GM23338 (cell line): ENCODE results near the gene CLDN15. TPM values are rescaled to one million over a fixed set of nuclear protein-coding genes. Genes with fewer than 3 reads are reported as not detected.

Experiments
- ATAC-seq: fragments of 200-7000 bp; cut with Tn5 transposase; 3 replicates; pipeline ENCODE4 v1.9.1; 2020
- DNase-seq: peaks from one replicate; pipeline ENCODE4 v3.0.0-alpha.2; 2015; ENCODE audit warnings: low spot score
- H2AFZ ChIP-seq: fragments of 200-600 bp; sonication (generic); 2 replicates; pipeline ENCODE4 v1.8.0; 2016; ENCODE audit warnings: antibody characterized with exemption, mild to moderate bottlenecking, moderate library complexity
- H3F3A ChIP-seq: fragments of 200-600 bp; sonication (generic); replicated peaks from 2 replicates; pipeline ENCODE4 v1.8.0; 2017; ENCODE audit warnings: antibody characterized with exemption, mixed run types, low read depth
- H3K27ac ChIP-seq: fragments of 200-600 bp; sonication (generic); 2 replicates; pipeline ENCODE4 v1.6.1; 2016; ENCODE audit warnings: low read depth
- H3K27me3 ChIP-seq: fragments of 200-600 bp; sonication (generic); 2 replicates; pipeline ENCODE4 v1.8.0; 2016; ENCODE audit warnings: mild to moderate bottlenecking, mixed run types, moderate library complexity; ENCODE audit not compliant: insufficient read depth
- H3K36me3 ChIP-seq: fragments of 200-600 bp; sonication (generic); 2 replicates; pipeline ENCODE4 v1.8.0; 2016; ENCODE audit warnings: mild to moderate bottlenecking; ENCODE audit not compliant: insufficient read depth
- H3K4me1 ChIP-seq: fragments of 200-600 bp; sonication (generic); 2 replicates; pipeline ENCODE4 v1.8.0; 2016; ENCODE audit warnings: mild to moderate bottlenecking, moderate library complexity; ENCODE audit not compliant: insufficient read depth
- H3K4me2 ChIP-seq: fragments of 200-600 bp; sonication (generic); 2 replicates; pipeline ENCODE4 v1.7.1; 2017; ENCODE audit warnings: mixed run types
- H3K4me3 ChIP-seq: fragments of 200-600 bp; sonication (generic); 2 replicates; pipeline ENCODE4 v1.6.1; 2016; ENCODE audit warnings: mixed run types
- H3K79me2 ChIP-seq: fragments of 200-600 bp; sonication (generic); replicated peaks from 2 replicates; pipeline ENCODE4 v1.8.0; 2017; ENCODE audit warnings: mild to moderate bottlenecking; ENCODE audit not compliant: insufficient read depth
- H3K9me2 ChIP-seq: fragments of 200-600 bp; sonication (generic); 2 replicates; pipeline ENCODE4 v1.8.0; 2017; ENCODE audit not compliant: insufficient read depth
- H4K20me1 ChIP-seq: fragments of 200-600 bp; sonication (generic); replicated peaks from 2 replicates; pipeline ENCODE4 v1.8.0; 2017; ENCODE audit warnings: mild to moderate bottlenecking; ENCODE audit not compliant: insufficient read depth
- H3K27ac Mint-ChIP-seq: 2 replicates; pipeline ENCODE4 v1.8.0; 2020; ENCODE audit warnings: inconsistent platforms, mild to moderate bottlenecking, moderate library complexity, mixed read lengths
- H3K27me3 Mint-ChIP-seq: 3 replicates; pipeline ENCODE4 v1.8.0; 2022; ENCODE audit warnings: low read depth, mild to moderate bottlenecking, moderate library complexity, mixed read lengths, inconsistent platforms; ENCODE audit not compliant: insufficient read depth, poor library complexity
- H3K36me3 Mint-ChIP-seq: 3 replicates; pipeline ENCODE4 v1.8.0; 2021; ENCODE audit warnings: low read depth, mild to moderate bottlenecking, inconsistent platforms, moderate library complexity, mixed read lengths
- H3K4me1 Mint-ChIP-seq: 3 replicates; pipeline ENCODE4 v1.8.0; 2020; ENCODE audit warnings: mild to moderate bottlenecking, inconsistent platforms, mixed read lengths
- H3K4me3 Mint-ChIP-seq: 3 replicates; pipeline ENCODE4 v1.8.0; 2021; ENCODE audit warnings: moderate library complexity, mild to moderate bottlenecking, inconsistent platforms, mixed read lengths
- H3K9me3 Mint-ChIP-seq: 3 replicates; pipeline ENCODE4 v1.8.0; 2020; ENCODE audit warnings: moderate library complexity, mild to moderate bottlenecking, inconsistent platforms, mixed read lengths
- CREB1 ChIP-seq: fragments of 250-450 bp; sonication (Bioruptor Pico); IDR thresholded peaks from 2 replicates; pipeline ENCODE4 v1.5.0; 2020; ENCODE audit warnings: low read depth, mild to moderate bottlenecking, moderate library complexity
- JUNB ChIP-seq: IDR thresholded peaks from one replicate; pipeline ENCODE4 v1.6.1; 2016; ENCODE audit warnings: antibody characterized with exemption; ENCODE audit not compliant: unreplicated experiment
- NANOG ChIP-seq: IDR thresholded peaks from 2 replicates; pipeline ENCODE4 v1.6.1; 2016; ENCODE audit warnings: antibody characterized with exemption, borderline replicate concordance
- ZNF462 ChIP-seq: fragments of 250-450 bp; sonication (Bioruptor Pico); IDR thresholded peaks from 2 replicates; pipeline ENCODE4 v1.5.0; 2020; ENCODE audit warnings: mild to moderate bottlenecking, moderate library complexity
- polyA plus RNA-seq: library from polyadenylated mRNA; unstranded; fragments of >200 nt; fragmentation: Nextera tagmentation; extraction: Ambion mirVana; gene quantifications from 2 replicates; pipeline ENCODE4 v1.2.1, GENCODE V29; 2016
- total RNA-seq: library from RNA; depleted of rRNA; stranded (reverse); fragments of >200 nt; shearing (Covaris generic); gene quantifications from 2 replicates; pipeline ENCODE4 v1.2.3, GENCODE V29; 2014
- TF ChIP-seq, protein P1 (sequence below), 2 experiments: fragments of 200-600 bp in 1 of 2; sonication (generic) in 1 of 2; conservative IDR thresholded peaks; 2 replicates each; pipeline versions ENCODE4 v1.5.1 to v1.6.1; 2016 to 2017; ENCODE audit warnings: antibody characterized with exemption in 2 of 2, low read depth in 2 of 2, mild to moderate bottlenecking in 2 of 2, moderate library complexity in 1 of 2

The CLDN15 gene
- total and polyA plus RNA-seq, 2 experiments from 2014 or later = 3.6 to 4.1 TPM

DNA sequence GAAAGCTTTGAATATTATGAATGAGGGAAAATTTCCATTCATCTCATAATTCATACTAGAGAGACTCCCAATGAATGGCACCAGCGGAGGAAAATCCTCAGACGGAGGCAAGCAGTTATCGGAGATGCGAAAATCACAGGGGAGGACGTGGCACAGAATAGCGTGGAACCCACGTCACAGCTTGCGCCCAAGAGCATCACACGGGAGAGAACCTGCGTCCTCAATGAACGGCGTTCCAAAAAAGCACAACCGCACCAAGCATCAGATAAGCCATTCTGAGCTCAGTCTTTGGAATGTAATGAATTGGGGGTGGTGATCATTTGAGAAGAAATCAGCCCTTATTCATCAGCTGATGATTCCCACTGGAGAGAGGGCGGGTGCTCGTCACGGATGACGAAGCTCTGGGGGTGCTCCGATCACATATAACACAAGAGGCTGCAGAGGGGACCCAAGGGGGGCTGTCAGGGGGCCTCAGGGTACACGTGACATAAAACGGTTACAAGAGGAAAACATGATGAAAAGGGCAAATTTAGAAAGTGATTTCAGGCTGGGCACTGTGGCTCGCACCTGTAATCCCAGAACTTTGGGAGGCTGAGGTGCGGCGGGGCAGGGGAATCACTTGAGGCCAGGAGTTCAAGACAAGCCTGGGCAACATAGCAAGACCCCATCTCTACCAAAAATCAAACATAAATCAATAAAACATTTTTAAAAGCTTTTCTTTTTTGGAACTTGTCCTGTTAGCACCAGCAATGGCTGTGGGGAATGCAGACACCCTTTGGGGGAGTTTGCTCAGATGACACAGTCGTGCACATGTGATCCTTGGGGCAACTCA, 41.1 kb upstream of the CLDN15 start:
- peaks cover 2% of the 10 kb centered on the region; the same call in 1 of the 2 replicates for H3K4me1 ChIP-seq
- 0 out of 2 replicates have a peak, but pooled peaks cover 2% of the 10 kb centered on the region for H3F3A ChIP-seq
- H3K4me2 ChIP-seq = no peak overlapping the region
- no peak overlapping the region for H3K27ac Mint-ChIP-seq
- no peak overlapping the region for H3K27ac ChIP-seq
- H3K4me1 Mint-ChIP-seq = peaks cover 5% of the 10 kb centered on the region; the same call in 2 of the 3 replicates
- no peaks in the 10 kb centered on the region for H3K27me3 ChIP-seq
- DNase-seq = no peak
- H4K20me1 ChIP-seq = no peaks in the 10 kb centered on the region
- H3K36me3 Mint-ChIP-seq = peaks cover 43% of the 10 kb centered on the region
- H3K9me2 ChIP-seq = no peaks in the 10 kb centered on the region; the same call in 1 of the 2 replicates
- no peaks in the 10 kb centered on the region; the same call in 1 of the 3 replicates for H3K9me3 Mint-ChIP-seq
- no peaks in the 10 kb centered on the region for H3K36me3 ChIP-seq
- no peak overlapping the region; the same call in 2 of the 3 replicates for H3K4me3 Mint-ChIP-seq
- no peak overlapping the region for H2AFZ ChIP-seq
- TF ChIP-seq, protein P1, sequence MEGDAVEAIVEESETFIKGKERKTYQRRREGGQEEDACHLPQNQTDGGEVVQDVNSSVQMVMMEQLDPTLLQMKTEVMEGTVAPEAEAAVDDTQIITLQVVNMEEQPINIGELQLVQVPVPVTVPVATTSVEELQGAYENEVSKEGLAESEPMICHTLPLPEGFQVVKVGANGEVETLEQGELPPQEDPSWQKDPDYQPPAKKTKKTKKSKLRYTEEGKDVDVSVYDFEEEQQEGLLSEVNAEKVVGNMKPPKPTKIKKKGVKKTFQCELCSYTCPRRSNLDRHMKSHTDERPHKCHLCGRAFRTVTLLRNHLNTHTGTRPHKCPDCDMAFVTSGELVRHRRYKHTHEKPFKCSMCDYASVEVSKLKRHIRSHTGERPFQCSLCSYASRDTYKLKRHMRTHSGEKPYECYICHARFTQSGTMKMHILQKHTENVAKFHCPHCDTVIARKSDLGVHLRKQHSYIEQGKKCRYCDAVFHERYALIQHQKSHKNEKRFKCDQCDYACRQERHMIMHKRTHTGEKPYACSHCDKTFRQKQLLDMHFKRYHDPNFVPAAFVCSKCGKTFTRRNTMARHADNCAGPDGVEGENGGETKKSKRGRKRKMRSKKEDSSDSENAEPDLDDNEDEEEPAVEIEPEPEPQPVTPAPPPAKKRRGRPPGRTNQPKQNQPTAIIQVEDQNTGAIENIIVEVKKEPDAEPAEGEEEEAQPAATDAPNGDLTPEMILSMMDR (conservative IDR thresholded peaks at IDR 0.05; ENCODE audit: low read depth in 2 of 2) = no peak
- peaks cover 14% of the 10 kb centered on the region for H3K27me3 Mint-ChIP-seq
- no peak overlapping the region for H3K4me3 ChIP-seq
- ATAC-seq = no peak
- H3K79me2 ChIP-seq = no peaks in the 10 kb centered on the region

GRCh38 chr7:101277155-101277554, 39.6 kb upstream of the CLDN15 start:
- Mint-ChIP-seq H3K4me3 (no peak overlapping the region), H3K9me3 (no peaks in the 10 kb centered on the region; the same call in 2 of the 3 replicates), H3K4me1 (peaks cover 14% of the 10 kb centered on the region), H3K27me3 (peaks cover 10% of the 10 kb centered on the region), H3K36me3 (peaks cover 34% of the 10 kb centered on the region), H3K27ac (no peak overlapping the region)
- Histone ChIP-seq H3K79me2 (no peaks in the 10 kb centered on the region), H3K4me1 (peaks cover 16% of the 10 kb centered on the region), H3K27me3 (no peaks in the 10 kb centered on the region), H3K9me2 (no peaks in the 10 kb centered on the region; the same call in 1 of the 2 replicates), H3K4me2 (no peak overlapping the region), H4K20me1 (no peaks in the 10 kb centered on the region), H2AFZ (no peak overlapping the region), H3K27ac (no peak overlapping the region), H3F3A (0 out of 2 replicates have a peak, but pooled peaks cover 2% of the 10 kb centered on the region), H3K36me3 (no peaks in the 10 kb centered on the region), H3K4me3 (no peak overlapping the region)
- DNase-seq (no peak), ATAC-seq (no peak)
- TF ChIP-seq JUNB = no peak
- no peak for TF ChIP-seq ZNF462
- TF ChIP-seq CREB1 (CRISPR knock-in tag) = no peak
- TF ChIP-seq NANOG = no peak
- TF ChIP-seq, protein P1 (conservative IDR thresholded peaks at IDR 0.05; ENCODE audit: low read depth in 2 of 2) = no peak
